GM12878 (cell line): Measurements from ENCODE around the gene ATRNL1. TPM values are rescaled to one million over a fixed set of nuclear protein-coding genes. Genes with fewer than 3 reads are reported as not detected.

Source experiments
- ATAC-seq: fragments of 200-7000 bp; cut with Tn5 transposase; 3 replicates; pipeline ENCODE4 v1.9.1; 2020; ENCODE audit warnings: mild to moderate bottlenecking, moderate library complexity
- BruUV-seq: library from RNA; stranded (reverse); fragments of 400-500 nt; replicated peaks from 2 replicates; lab custom pipeline; 2021; lab: Mats Ljungman, UMichigan
- CTCF ChIA-PET: fragments of 300-600 bp; sonication (Branson Sonifier 250); formaldehyde crosslinking; extraction: SDS; loops from one replicate; lab custom pipeline; 2021; ENCODE audit warnings: inconsistent platforms; lab: Yijun Ruan, JAX
- POLR2A ChIA-PET: fragments of 350-600 bp; formaldehyde crosslinking; extraction: SDS; loops from one replicate; lab custom pipeline; 2021; ENCODE audit warnings: inconsistent platforms; lab: Charles Lee
- RAD21 ChIA-PET: fragments of 300-600 bp; sonication (Branson Sonifier 250); formaldehyde crosslinking; loops from one replicate; lab custom pipeline; 2023; ENCODE audit warnings: antibody characterized with exemption; ENCODE audit not compliant: unreplicated experiment; lab: Charles Lee
- SMC1A ChIA-PET: fragments of 300-600 bp; sonication (Branson Sonifier 250); formaldehyde crosslinking; loops from one replicate; lab custom pipeline; 2023; ENCODE audit not compliant: unreplicated experiment, uncharacterized antibody; lab: Charles Lee
- DNase-seq: peaks from one replicate; pipeline ENCODE4 v3.0.0-alpha.2; 2011; ENCODE audit warnings: low read depth, low spot score
- FAIRE-seq: peaks from 3 replicates; lab custom pipeline; 2011; peaks lifted over from hg19 to GRCh38; lab: Jason Lieb, UNC
- H2AFZ ChIP-seq: 2 replicates; pipeline ENCODE4 v1.6.0; 2011; ENCODE audit warnings: low read depth, low read length, control low read depth; ENCODE audit not compliant: control insufficient read depth
- H3K27ac ChIP-seq: 2 replicates; pipeline ENCODE4 v1.5.1; 2011; ENCODE audit warnings: control low read depth; ENCODE audit not compliant: control insufficient read depth, insufficient read depth
- H3K27me3 ChIP-seq, 2 experiments: replicated peaks in 1 of 2; 2 replicates each; pipeline versions ENCODE4 v1.6.0 to v1.6.1; 2011; ENCODE audit warnings: low read length in 1 of 2; ENCODE audit not compliant: control insufficient read depth in 2 of 2, insufficient read depth in 2 of 2
- H3K36me3 ChIP-seq, 2 experiments: 2 replicates each; pipeline ENCODE4 v1.5.1; 2011; ENCODE audit warnings: low read length in 1 of 2; ENCODE audit not compliant: control insufficient read depth in 2 of 2, insufficient read depth in 2 of 2
- H3K4me1 ChIP-seq: 2 replicates; pipeline ENCODE4 v1.6.1; 2011; ENCODE audit warnings: mild to moderate bottlenecking, low read length, moderate library complexity, mixed read lengths; ENCODE audit not compliant: control insufficient read depth, insufficient read depth
- H3K4me2 ChIP-seq: 2 replicates; pipeline ENCODE4 v1.6.0; 2011; ENCODE audit warnings: control low read depth; ENCODE audit not compliant: control insufficient read depth, insufficient read depth
- H3K4me3 ChIP-seq: fragments of 200-600 bp; sonication (generic); 2 replicates; pipeline ENCODE4 v1.5.1; 2016
- H3K79me2 ChIP-seq: 2 replicates; pipeline ENCODE4 v1.6.0; 2011; ENCODE audit warnings: low read length; ENCODE audit not compliant: control insufficient read depth, insufficient read depth
- H3K9ac ChIP-seq: 2 replicates; pipeline ENCODE4 v1.8.0; 2011; ENCODE audit warnings: low read length, control low read depth, mixed read lengths; ENCODE audit not compliant: control insufficient read depth, insufficient read depth
- H3K9me3 ChIP-seq: replicated peaks from 3 replicates; pipeline ENCODE4 v1.5.1; 2011; ENCODE audit warnings: mild to moderate bottlenecking, low read length; ENCODE audit not compliant: control insufficient read depth, insufficient read depth
- H4K20me1 ChIP-seq: 2 replicates; pipeline ENCODE4 v1.6.0; 2011; ENCODE audit not compliant: control insufficient read depth, insufficient read depth
- CHD1 ChIP-seq: IDR thresholded peaks from 2 replicates; pipeline ENCODE4 v1.6.1; 2012; ENCODE audit warnings: low read depth, low read length, improper control_type of control experiment
- FOXM1 ChIP-seq: IDR thresholded peaks from 2 replicates; pipeline ENCODE4 v1.6.1; 2012; ENCODE audit warnings: low read depth, mild to moderate bottlenecking, inconsistent platforms, low read length, moderate library complexity
- NFXL1 ChIP-seq: fragments of 450-650 bp; IDR thresholded peaks from 2 replicates; pipeline ENCODE4 v1.6.1; 2017; ENCODE audit warnings: antibody characterized with exemption, mild to moderate bottlenecking, borderline replicate concordance
- NRF1 ChIP-seq: conservative IDR thresholded peaks from 2 replicates; pipeline ENCODE4 v1.6.1; 2011; ENCODE audit warnings: mild to moderate bottlenecking, low read depth, low read length, improper control_type of control experiment
- PAX5 ChIP-seq: IDR thresholded peaks from 2 replicates; pipeline ENCODE4 v1.6.1; 2011; ENCODE audit warnings: low read depth, low read length, borderline replicate concordance
- RB1 ChIP-seq: fragments of 450-650 bp; formaldehyde crosslinking; IDR thresholded peaks from 2 replicates; pipeline ENCODE4 v1.6.1; 2017; ENCODE audit warnings: mild to moderate bottlenecking, borderline replicate concordance
- SREBF2 ChIP-seq: IDR thresholded peaks from 2 replicates; pipeline ENCODE4 v1.6.1; 2012; ENCODE audit warnings: mild to moderate bottlenecking, low read length
- SRF ChIP-seq, 2 experiments: IDR thresholded peaks; 2 replicates each; pipeline ENCODE4 v1.6.1; 2011; ENCODE audit warnings: low read depth in 2 of 2, low read length in 2 of 2, mild to moderate bottlenecking in 1 of 2, moderate library complexity in 1 of 2
- YY1 ChIP-seq: IDR thresholded peaks from 2 replicates; pipeline ENCODE4 v1.6.1; 2011; ENCODE audit warnings: low read depth, mild to moderate bottlenecking, low read length
- ZNF274 ChIP-seq: IDR thresholded peaks from one replicate; pipeline ENCODE4 v1.8.0; 2011; ENCODE audit not compliant: insufficient read length, insufficient read depth
- in situ Hi-C: fragments of 300-500 bp; cut with MboI; formaldehyde crosslinking; loops from 9 replicates; pipeline ENCODE4 v1.14.3; 2018; ENCODE audit warnings: mixed read lengths
- intact Hi-C: fragments of 100-400 bp; cut with micrococcal nuclease; formaldehyde crosslinking; loops from one replicate; pipeline ENCODE4 v1.14.2; 2022; ENCODE audit not compliant: unreplicated experiment
- polyA plus RNA-seq, 11 experiments: library from polyadenylated mRNA; depleted of rRNA in 4 of 11; unstranded in 6 of 11; stranded (reverse) in 5 of 11; fragments of >200 nt; fragmentation: Nextera tagmentation in 4 of 11; fragmentation: Illumina TruSeq in 1 of 11; extraction: Ambion mirVana in 4 of 11; extraction: Trizol in 1 of 11; gene quantifications; 1 replicate in 1 of 11; 2 replicates in 10 of 11; pipeline versions ENCODE4 v1.2.1 to v1.2.3, GENCODE V29; 2011 to 2016; ENCODE audit warnings: inconsistent platforms in 2 of 11, missing spikeins in 2 of 11, low read depth in 1 of 11
- total RNA-seq, 4 experiments: library from RNA; depleted of rRNA in 3 of 4; stranded (reverse); fragments of >200 nt in 3 of 4; fragmentation: Illumina TruSeq in 1 of 4; extraction: Trizol in 1 of 4; gene quantifications; 2 replicates each; pipeline versions ENCODE4 v1.2.1 to v1.2.3, GENCODE V29; 2013 to 2021
- TF ChIP-seq, protein P1 (sequence below): fragments of 450-650 bp; IDR thresholded peaks from 2 replicates; pipeline ENCODE4 v1.6.1; 2018; ENCODE audit warnings: borderline replicate concordance, mild to moderate bottlenecking; ENCODE audit not compliant: partially characterized antibody
- TF ChIP-seq, protein P2 (sequence below): fragments of 450-650 bp; IDR thresholded peaks from 2 replicates; pipeline ENCODE4 v1.6.1; 2016; ENCODE audit warnings: mild to moderate bottlenecking
- TF ChIP-seq, protein P3 (sequence below): fragments of 450-650 bp; IDR thresholded peaks from 2 replicates; pipeline ENCODE4 v1.6.1; 2016; ENCODE audit warnings: mild to moderate bottlenecking
- TF ChIP-seq, protein P4 (sequence below): fragments of 450-650 bp; IDR thresholded peaks from 2 replicates; pipeline ENCODE4 v1.6.1; 2017; ENCODE audit warnings: mild to moderate bottlenecking, low read depth, inconsistent platforms; ENCODE audit not compliant: poor library complexity, severe bottlenecking
- TF ChIP-seq, protein P5 (sequence below): IDR thresholded peaks from 2 replicates; pipeline ENCODE4 v1.6.1; 2011; ENCODE audit warnings: borderline replicate concordance, low read depth, mild to moderate bottlenecking, moderate library complexity, mixed read lengths, low read length; ENCODE audit not compliant: insufficient read depth; ENCODE audit errors: extremely low read length

ATRNL1 gene
- total and polyA plus RNA-seq, 10 of the 15 experiments (the other 5 are each of a cell fraction or from before 2014, with no cell fraction given), result 0.03 to 1.4 (median 0.34) TPM

DNA sequence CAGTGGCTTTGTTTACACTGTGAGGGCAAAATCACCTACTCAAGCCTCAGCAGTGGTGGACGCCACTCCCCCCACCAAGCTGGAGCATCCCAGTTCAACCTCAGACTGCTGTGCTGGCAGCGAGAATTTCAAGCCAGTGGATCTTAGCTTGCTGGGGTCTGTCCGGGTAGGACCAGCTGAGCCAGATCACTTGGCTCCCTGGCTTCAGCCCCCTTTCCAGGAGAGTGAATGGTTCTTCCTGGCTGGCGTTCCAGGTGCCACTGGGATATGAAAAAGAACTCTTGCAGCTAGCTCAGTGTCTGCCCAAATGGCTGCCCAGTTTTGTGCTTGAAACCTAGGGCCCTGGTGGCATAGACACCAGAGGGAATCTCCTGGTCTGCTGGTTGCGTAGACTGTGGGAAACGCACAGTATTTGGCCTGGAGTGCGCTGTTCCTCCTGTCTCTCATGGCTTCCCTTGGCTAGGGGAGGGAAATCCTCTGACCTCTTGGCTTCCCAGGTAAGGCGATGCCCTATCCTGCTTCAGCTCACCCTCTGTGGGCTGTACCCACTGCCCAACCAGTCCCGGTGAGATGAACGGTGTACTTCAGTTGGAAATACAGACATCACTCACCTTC is 398.5 kb downstream of the ATRNL1 start (continued):
- TF ChIP-seq, protein P1, sequence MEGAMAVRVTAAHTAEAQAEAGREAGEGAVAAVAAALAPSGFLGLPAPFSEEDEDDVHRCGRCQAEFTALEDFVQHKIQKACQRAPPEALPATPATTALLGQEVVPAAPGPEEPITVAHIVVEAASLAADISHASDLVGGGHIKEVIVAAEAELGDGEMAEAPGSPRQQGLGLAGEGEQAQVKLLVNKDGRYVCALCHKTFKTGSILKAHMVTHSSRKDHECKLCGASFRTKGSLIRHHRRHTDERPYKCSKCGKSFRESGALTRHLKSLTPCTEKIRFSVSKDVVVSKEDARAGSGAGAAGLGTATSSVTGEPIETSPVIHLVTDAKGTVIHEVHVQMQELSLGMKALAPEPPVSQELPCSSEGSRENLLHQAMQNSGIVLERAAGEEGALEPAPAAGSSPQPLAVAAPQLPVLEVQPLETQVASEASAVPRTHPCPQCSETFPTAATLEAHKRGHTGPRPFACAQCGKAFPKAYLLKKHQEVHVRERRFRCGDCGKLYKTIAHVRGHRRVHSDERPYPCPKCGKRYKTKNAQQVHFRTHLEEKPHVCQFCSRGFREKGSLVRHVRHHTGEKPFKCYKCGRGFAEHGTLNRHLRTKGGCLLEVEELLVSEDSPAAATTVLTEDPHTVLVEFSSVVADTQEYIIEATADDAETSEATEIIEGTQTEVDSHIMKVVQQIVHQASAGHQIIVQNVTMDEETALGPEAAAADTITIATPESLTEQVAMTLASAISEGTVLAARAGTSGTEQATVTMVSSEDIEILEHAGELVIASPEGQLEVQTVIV, result no peak
- TF ChIP-seq ZNF274 (no peak), NFXL1 (no peak), PAX5 (no peak), SREBF2 (no peak), FOXM1 (no peak)
- TF ChIP-seq, protein P2, sequence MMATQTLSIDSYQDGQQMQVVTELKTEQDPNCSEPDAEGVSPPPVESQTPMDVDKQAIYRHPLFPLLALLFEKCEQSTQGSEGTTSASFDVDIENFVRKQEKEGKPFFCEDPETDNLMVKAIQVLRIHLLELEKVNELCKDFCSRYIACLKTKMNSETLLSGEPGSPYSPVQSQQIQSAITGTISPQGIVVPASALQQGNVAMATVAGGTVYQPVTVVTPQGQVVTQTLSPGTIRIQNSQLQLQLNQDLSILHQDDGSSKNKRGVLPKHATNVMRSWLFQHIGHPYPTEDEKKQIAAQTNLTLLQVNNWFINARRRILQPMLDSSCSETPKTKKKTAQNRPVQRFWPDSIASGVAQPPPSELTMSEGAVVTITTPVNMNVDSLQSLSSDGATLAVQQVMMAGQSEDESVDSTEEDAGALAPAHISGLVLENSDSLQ, result no peak
- TF ChIP-seq, all 136 proteins: peak for 0

DNA sequence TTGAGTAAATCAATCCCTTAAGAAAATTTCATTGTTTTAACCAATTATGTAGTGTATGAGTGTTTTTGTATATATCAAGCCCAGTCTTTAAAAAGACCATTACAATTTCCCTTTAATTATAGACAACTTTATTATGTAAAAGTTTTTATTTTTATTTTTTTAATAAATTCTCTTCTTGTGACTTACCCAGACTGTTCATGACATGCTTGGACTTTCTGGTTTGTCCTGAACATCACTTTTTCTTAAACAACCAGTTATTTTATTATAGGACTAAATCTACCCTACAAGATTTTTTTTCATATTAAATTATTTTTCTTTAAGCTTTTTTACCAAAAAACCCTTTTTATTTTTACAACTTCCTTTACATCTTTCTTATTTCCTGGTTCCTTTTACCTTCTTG is 410.4 kb downstream of the ATRNL1 start:
- DNase-seq (no peak), ATAC-seq (no peak), FAIRE-seq (no peak)
- SMC1A ChIA-PET, result no interaction called here
- RAD21 ChIA-PET, result no interaction called here
- no peaks in the 10 kb centered on the region for H3K27me3 ChIP-seq
- no peaks in the 10 kb centered on the region for H3K79me2 ChIP-seq
- in situ Hi-C loops (no loop called here), intact Hi-C loops (no loop called here)
- no peak overlapping the region for H3K4me2 ChIP-seq
- no TSS peak for BruUV-seq
- H2AFZ ChIP-seq, result no peak overlapping the region
- no peaks in the 10 kb centered on the region for H3K4me1 ChIP-seq
- CTCF ChIA-PET, result no interaction called here
- H3K4me3 ChIP-seq, result no peak overlapping the region
- H3K27ac ChIP-seq, result no peak overlapping the region
- no peaks in the 10 kb centered on the region for H4K20me1 ChIP-seq
- no peaks in the 10 kb centered on the region for H3K36me3 ChIP-seq
- POLR2A ChIA-PET, result no interaction called here
- no peak overlapping the region for H3K9ac ChIP-seq
- H3K9me3 ChIP-seq, result no peaks in the 10 kb centered on the region
- TF ChIP-seq, protein P3, sequence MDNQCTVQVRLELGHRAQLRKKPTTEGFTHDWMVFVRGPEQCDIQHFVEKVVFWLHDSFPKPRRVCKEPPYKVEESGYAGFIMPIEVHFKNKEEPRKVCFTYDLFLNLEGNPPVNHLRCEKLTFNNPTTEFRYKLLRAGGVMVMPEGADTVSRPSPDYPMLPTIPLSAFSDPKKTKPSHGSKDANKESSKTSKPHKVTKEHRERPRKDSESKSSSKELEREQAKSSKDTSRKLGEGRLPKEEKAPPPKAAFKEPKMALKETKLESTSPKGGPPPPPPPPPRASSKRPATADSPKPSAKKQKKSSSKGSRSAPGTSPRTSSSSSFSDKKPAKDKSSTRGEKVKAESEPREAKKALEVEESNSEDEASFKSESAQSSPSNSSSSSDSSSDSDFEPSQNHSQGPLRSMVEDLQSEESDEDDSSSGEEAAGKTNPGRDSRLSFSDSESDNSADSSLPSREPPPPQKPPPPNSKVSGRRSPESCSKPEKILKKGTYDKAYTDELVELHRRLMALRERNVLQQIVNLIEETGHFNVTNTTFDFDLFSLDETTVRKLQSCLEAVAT, result no peak
- TF ChIP-seq RB1, result no peak
- no peak for TF ChIP-seq YY1
- TF ChIP-seq SRF (IDR thresholded peaks at IDR 0.05; ENCODE audit: low read depth in 2 of 2, low read length in 2 of 2), result no peak
- TF ChIP-seq, protein P4, sequence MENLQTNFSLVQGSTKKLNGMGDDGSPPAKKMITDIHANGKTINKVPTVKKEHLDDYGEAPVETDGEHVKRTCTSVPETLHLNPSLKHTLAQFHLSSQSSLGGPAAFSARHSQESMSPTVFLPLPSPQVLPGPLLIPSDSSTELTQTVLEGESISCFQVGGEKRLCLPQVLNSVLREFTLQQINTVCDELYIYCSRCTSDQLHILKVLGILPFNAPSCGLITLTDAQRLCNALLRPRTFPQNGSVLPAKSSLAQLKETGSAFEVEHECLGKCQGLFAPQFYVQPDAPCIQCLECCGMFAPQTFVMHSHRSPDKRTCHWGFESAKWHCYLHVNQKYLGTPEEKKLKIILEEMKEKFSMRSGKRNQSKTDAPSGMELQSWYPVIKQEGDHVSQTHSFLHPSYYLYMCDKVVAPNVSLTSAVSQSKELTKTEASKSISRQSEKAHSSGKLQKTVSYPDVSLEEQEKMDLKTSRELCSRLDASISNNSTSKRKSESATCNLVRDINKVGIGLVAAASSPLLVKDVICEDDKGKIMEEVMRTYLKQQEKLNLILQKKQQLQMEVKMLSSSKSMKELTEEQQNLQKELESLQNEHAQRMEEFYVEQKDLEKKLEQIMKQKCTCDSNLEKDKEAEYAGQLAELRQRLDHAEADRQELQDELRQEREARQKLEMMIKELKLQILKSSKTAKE, result no peak
- TF ChIP-seq, protein P5, sequence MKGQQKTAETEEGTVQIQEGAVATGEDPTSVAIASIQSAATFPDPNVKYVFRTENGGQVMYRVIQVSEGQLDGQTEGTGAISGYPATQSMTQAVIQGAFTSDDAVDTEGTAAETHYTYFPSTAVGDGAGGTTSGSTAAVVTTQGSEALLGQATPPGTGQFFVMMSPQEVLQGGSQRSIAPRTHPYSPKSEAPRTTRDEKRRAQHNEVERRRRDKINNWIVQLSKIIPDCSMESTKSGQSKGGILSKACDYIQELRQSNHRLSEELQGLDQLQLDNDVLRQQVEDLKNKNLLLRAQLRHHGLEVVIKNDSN, result no peak
- TF ChIP-seq NRF1, result no peak
- no peak for TF ChIP-seq CHD1
